Fibroblast of villous mesenchyme (primary cell): ENCODE data around the gene NPHS2. TPM values are rescaled to one million over a fixed set of nuclear protein-coding genes. Genes with fewer than 3 reads are reported as not detected.
A peak's percentile ranks its signal among the peaks of the same experiment; 100 is the strongest.

Experiments
- DNase-seq: peaks from one replicate; pipeline ENCODE4 v3.0.0-alpha.2; 2010; ENCODE audit warnings: low read depth
- H3K4me3 ChIP-seq: 2 replicates; pipeline ENCODE4 v1.5.1; 2011; ENCODE audit warnings: low read depth, mild to moderate bottlenecking, low read length
- CTCF ChIP-seq: IDR thresholded peaks from 2 replicates; pipeline ENCODE4 v1.5.1; 2012; ENCODE audit warnings: low read depth, mild to moderate bottlenecking, low read length; ENCODE audit not compliant: insufficient read depth
- total RNA-seq: library from RNA; depleted of rRNA; stranded (reverse); fragments of >200 nt; gene quantifications from 2 replicates; pipeline ENCODE4 v1.2.3, GENCODE V29; 2012

Gene NPHS2
- total RNA-seq, 1 donor = not detected

- DNase-seq = no peak
- TF ChIP-seq CTCF = no peak
- H3K4me3 ChIP-seq = no peak overlapping the region
Measured at GRCh38 chr1:179583771-179584320, 8.1 kb upstream of the NPHS2 start.

DNA sequence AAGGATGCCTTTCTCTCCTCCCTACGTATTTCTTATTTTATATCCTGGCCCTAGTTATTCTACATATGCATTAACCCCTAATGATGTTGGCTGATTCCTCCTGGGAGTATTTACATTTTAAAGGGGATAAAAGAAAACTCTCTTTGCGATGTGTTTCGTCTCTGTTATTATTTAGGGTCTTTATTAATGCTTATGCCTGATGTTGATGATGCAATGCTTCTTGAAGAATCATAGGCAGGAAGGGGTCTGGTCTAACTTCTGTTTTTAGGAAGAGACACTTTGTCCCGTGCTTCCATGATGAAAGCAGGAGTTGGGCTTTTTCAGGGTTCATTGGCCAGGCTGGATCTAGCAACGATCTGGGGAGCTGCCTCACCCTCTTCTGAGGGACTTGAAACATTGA lies 761 bp upstream of the NPHS2 start:
- no peak for TF ChIP-seq CTCF
- H3K4me3 ChIP-seq = no peak overlapping the region
- no peak for DNase-seq

GRCh38 chr1:179558078-179558477 lies 17.7 kb downstream of the NPHS2 start:
- TF ChIP-seq CTCF = no peak
- H3K4me3 ChIP-seq = no peak overlapping the region
- DNase-seq = no peak

GRCh38 chr1:179554427-179554826 lies 21.3 kb downstream of the NPHS2 start:
- DNase-seq = no peak
- no peak overlapping the region for H3K4me3 ChIP-seq
- no peak for TF ChIP-seq CTCF

DNA sequence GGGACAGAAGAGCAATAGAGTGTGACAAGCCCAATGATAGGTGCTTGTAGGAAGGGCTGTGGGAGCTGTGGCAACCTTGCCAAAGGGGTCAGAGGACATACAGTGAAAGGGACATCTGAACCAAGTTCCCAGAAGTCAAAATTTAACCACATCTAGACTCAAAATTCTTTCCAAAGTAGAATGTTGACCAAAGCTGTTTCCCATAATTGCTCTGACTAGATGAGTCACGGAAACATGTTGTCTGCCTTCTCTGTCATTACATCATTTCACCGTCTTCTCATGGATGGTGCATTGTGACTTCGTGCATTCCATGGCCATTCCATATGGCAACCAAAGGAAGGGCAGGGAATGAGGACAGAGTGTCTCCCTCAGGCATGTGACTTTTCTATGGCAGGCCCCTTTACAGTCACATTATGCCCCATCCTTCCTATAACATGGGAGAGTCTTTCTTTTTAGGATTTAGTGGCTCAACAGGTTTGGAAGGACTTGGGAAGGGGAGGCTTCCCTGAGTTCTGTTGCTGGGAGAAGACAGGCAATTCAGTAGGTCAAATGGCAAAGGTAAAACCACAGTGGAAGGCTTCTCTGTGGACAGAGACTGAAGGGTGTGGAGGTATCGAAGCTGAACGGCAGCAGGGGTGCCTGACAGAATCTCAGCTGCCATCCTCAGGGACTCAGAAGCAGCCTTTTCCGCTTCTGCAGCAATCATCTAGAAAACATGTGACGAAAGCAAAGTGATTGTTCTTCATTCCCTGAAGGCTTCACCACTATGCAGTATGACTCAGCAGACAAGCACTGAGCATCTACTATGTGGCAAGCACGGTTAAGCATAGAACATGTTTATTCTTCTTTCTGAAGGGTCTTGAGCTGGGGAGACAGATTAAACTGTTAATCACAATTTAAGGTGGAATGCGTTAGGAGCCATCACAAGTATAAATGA lies 24.7 kb downstream of the NPHS2 start:
- DNase-seq = peak; percentile 6
- no peak for TF ChIP-seq CTCF
- no peak overlapping the region for H3K4me3 ChIP-seq

- TF ChIP-seq CTCF = no peak
- DNase-seq = no peak
- H3K4me3 ChIP-seq = no peak overlapping the region
Measured at GRCh38 chr1:179549368-179549700, 26.4 kb downstream of the NPHS2 start.
